Peyer's patch (tissue), 4 donors: Measurements from ENCODE around the gene MAP3K12.

Experiments
- CTCF ChIP-seq, 6 experiments: fragments of 450-650 bp in 4 of 6; fragments of 200-600 bp in 2 of 6; sonication (generic) in 1 of 6; IDR thresholded peaks; one replicate each; pipeline ENCODE4 v1.5.1; 2017 to 2019; ENCODE audit warnings: antibody characterized with exemption in 6 of 6, mild to moderate bottlenecking in 3 of 6, moderate library complexity in 1 of 6
- POLR2A ChIP-seq, 2 donors: fragments of 450-650 bp; IDR thresholded peaks; one replicate each; pipeline ENCODE4 v1.5.1; 2017; ENCODE audit warnings: antibody characterized with exemption in 2 of 2, mild to moderate bottlenecking in 2 of 2, moderate library complexity in 2 of 2

GRCh38 chr12:53513712-53514410, 14.6 kb upstream of the MAP3K12 start:
- TF ChIP-seq CTCF (IDR thresholded peaks at IDR 0.05) (no peak), POLR2A (IDR thresholded peaks at IDR 0.05) (no peak)
